SK-N-SH treated with all-trans-retinoic acid at 6 μM for 48 hours (cell line): ENCODE results near the gene CCDC187.

Experiments used
- ATAC-seq: fragments of 200-7000 bp; cut with Tn5 transposase; 3 replicates; pipeline ENCODE4 v1.9.1; 2020; ENCODE audit warnings: mild to moderate bottlenecking, moderate library complexity
- ARNTL ChIP-seq: fragments of 450-650 bp; formaldehyde crosslinking; IDR thresholded peaks from 2 replicates; pipeline ENCODE4 v1.5.0; 2020; ENCODE audit warnings: low read depth, mild to moderate bottlenecking, moderate library complexity, borderline replicate concordance
- BACH2 ChIP-seq: fragments of 250-450 bp; sonication (Bioruptor Pico); IDR thresholded peaks from 2 replicates; pipeline ENCODE4 v1.9.0; 2021; ENCODE audit warnings: mild to moderate bottlenecking, borderline replicate concordance
- CREB5 ChIP-seq: fragments of 250-450 bp; sonication (Bioruptor Pico); IDR thresholded peaks from 2 replicates; pipeline ENCODE4 v1.5.1; 2020; ENCODE audit warnings: low read depth, mild to moderate bottlenecking, moderate library complexity
- CSDC2 ChIP-seq: fragments of 250-450 bp; sonication (Bioruptor Pico); IDR thresholded peaks from 2 replicates; pipeline ENCODE4 v1.5.0; 2020; ENCODE audit warnings: mild to moderate bottlenecking, moderate library complexity
- CSRNP3 ChIP-seq: fragments of 250-450 bp; sonication (Bioruptor Pico); IDR thresholded peaks from 2 replicates; pipeline ENCODE4 v1.5.1; 2021; ENCODE audit warnings: mild to moderate bottlenecking, moderate library complexity
- ESRRG ChIP-seq: fragments of 250-450 bp; sonication (Bioruptor Pico); IDR thresholded peaks from 2 replicates; pipeline ENCODE4 v1.6.1; 2021; ENCODE audit warnings: mild to moderate bottlenecking
- GLIS3 ChIP-seq: fragments of 250-450 bp; sonication (Bioruptor Pico); IDR thresholded peaks from 2 replicates; pipeline ENCODE4 v1.5.0; 2020; ENCODE audit warnings: mild to moderate bottlenecking, moderate library complexity
- ISL1 ChIP-seq: fragments of 250-450 bp; sonication (Bioruptor Pico); IDR thresholded peaks from 2 replicates; pipeline ENCODE4 v2.1.2; 2022; ENCODE audit warnings: mild to moderate bottlenecking, moderate library complexity
- OSR1 ChIP-seq: fragments of 250-450 bp; sonication (Bioruptor Pico); IDR thresholded peaks from 2 replicates; pipeline ENCODE4 v1.8.0; 2022; ENCODE audit warnings: moderate library complexity, mild to moderate bottlenecking, inconsistent platforms
- PATZ1 ChIP-seq: fragments of 250-450 bp; sonication (Bioruptor Pico); IDR thresholded peaks from 2 replicates; pipeline ENCODE4 v1.8.0; 2020; ENCODE audit warnings: mild to moderate bottlenecking, moderate library complexity, borderline replicate concordance
- PPARA ChIP-seq: fragments of 250-450 bp; sonication (Bioruptor Pico); IDR thresholded peaks from 2 replicates; pipeline ENCODE4 v1.5.0; 2020; ENCODE audit warnings: mild to moderate bottlenecking, borderline replicate concordance
- RARB ChIP-seq: fragments of 250-450 bp; sonication (Bioruptor Pico); IDR thresholded peaks from 2 replicates; pipeline ENCODE4 v1.8.0; 2021; ENCODE audit warnings: mild to moderate bottlenecking, moderate library complexity
- SNAI2 ChIP-seq: fragments of 250-450 bp; sonication (Bioruptor Pico); IDR thresholded peaks from 2 replicates; pipeline ENCODE4 v1.5.0; 2020; ENCODE audit warnings: mild to moderate bottlenecking, moderate library complexity
- TCF4 ChIP-seq: fragments of 250-450 bp; sonication (Bioruptor Pico); IDR thresholded peaks from 2 replicates; pipeline ENCODE4 v1.8.0; 2021; ENCODE audit warnings: mild to moderate bottlenecking, moderate library complexity, borderline replicate concordance
- TOX ChIP-seq: fragments of 250-450 bp; sonication (Bioruptor Pico); IDR thresholded peaks from 2 replicates; pipeline ENCODE4 v1.8.0; 2021; ENCODE audit warnings: mild to moderate bottlenecking, moderate library complexity, borderline replicate concordance
- TSHZ2 ChIP-seq: fragments of 250-450 bp; sonication (Bioruptor Pico); IDR thresholded peaks from 2 replicates; pipeline ENCODE4 v1.5.0; 2020; ENCODE audit warnings: mild to moderate bottlenecking, moderate library complexity
- ZC3H10 ChIP-seq: fragments of 250-450 bp; sonication (Bioruptor Pico); IDR thresholded peaks from 2 replicates; pipeline ENCODE4 v1.5.1; 2021; ENCODE audit warnings: mild to moderate bottlenecking, moderate library complexity
- ZFP3 ChIP-seq: fragments of 250-450 bp; sonication (Bioruptor Pico); IDR thresholded peaks from 2 replicates; pipeline ENCODE4 v1.5.0; 2020; ENCODE audit warnings: mild to moderate bottlenecking, moderate library complexity
- ZFP30 ChIP-seq: fragments of 450-650 bp; formaldehyde crosslinking; IDR thresholded peaks from 2 replicates; pipeline ENCODE4 v1.5.0; 2022; ENCODE audit warnings: mild to moderate bottlenecking, moderate library complexity
- ZNF565 ChIP-seq: fragments of 450-650 bp; formaldehyde crosslinking; conservative IDR thresholded peaks from 2 replicates; pipeline ENCODE4 v1.5.0; 2020; ENCODE audit warnings: low read depth, mild to moderate bottlenecking, moderate library complexity
- ZNF8 ChIP-seq: fragments of 450-650 bp; formaldehyde crosslinking; IDR thresholded peaks from 2 replicates; pipeline ENCODE4 v1.5.0; 2020; ENCODE audit warnings: mild to moderate bottlenecking, moderate library complexity

Gene CCDC187

GRCh38 chr9:136202454-136203407 lies 101.2 kb downstream of the CCDC187 start:
- no peak for ATAC-seq
- no peak for TF ChIP-seq PPARA (CRISPR knock-in tag)
- no peak for TF ChIP-seq RARB (CRISPR knock-in tag)

GRCh38 chr9:136201609-136202453 lies 102.1 kb downstream of the CCDC187 start:
- peak; percentile 67 for ATAC-seq

GRCh38 chr9:136201174-136201573 lies 102.7 kb downstream of the CCDC187 start:
- no peak for ATAC-seq
- no peak for TF ChIP-seq ZFP3 (CRISPR knock-in tag)

More at GRCh38 chr9:136201609-136202453, 102.1 kb downstream of the CCDC187 start:
- no peak for TF ChIP-seq BACH2 (CRISPR knock-in tag)
- no peak for TF ChIP-seq GLIS3 (CRISPR knock-in tag)
- TF ChIP-seq TCF4 (CRISPR knock-in tag), result no peak
- TF ChIP-seq ZNF8 (CRISPR knock-in tag), result no peak
- TF ChIP-seq ZFP3 (CRISPR knock-in tag), result no peak
- TF ChIP-seq RARB (CRISPR knock-in tag), result no peak
- no peak for TF ChIP-seq PATZ1 (CRISPR knock-in tag)
- no peak for TF ChIP-seq SNAI2 (CRISPR knock-in tag)
- no peak for TF ChIP-seq CSRNP3
- no peak for TF ChIP-seq PPARA (CRISPR knock-in tag)
- no peak for TF ChIP-seq OSR1 (CRISPR knock-in tag)
- no peak for TF ChIP-seq ISL1 (CRISPR knock-in tag)
- no peak for TF ChIP-seq TOX
- no peak for TF ChIP-seq CREB5 (CRISPR knock-in tag)
- TF ChIP-seq ZNF565 (CRISPR knock-in tag), result no peak
- no peak for TF ChIP-seq ZFP30 (CRISPR knock-in tag)

- ATAC-seq, result no peak
- TF ChIP-seq TSHZ2 (CRISPR knock-in tag) (no peak), OSR1 (CRISPR knock-in tag) (no peak), TOX (no peak), ZC3H10 (CRISPR knock-in tag) (no peak), CSRNP3 (no peak), TCF4 (CRISPR knock-in tag) (no peak), GLIS3 (CRISPR knock-in tag) (no peak), ARNTL (CRISPR knock-in tag) (no peak), ZFP30 (CRISPR knock-in tag) (no peak), PPARA (CRISPR knock-in tag) (no peak), RARB (CRISPR knock-in tag) (no peak), PATZ1 (CRISPR knock-in tag) (no peak), ZFP3 (CRISPR knock-in tag) (no peak), CSDC2 (no peak), ISL1 (CRISPR knock-in tag) (no peak), BACH2 (CRISPR knock-in tag) (no peak), ESRRG (CRISPR knock-in tag) (no peak), ZNF8 (CRISPR knock-in tag) (no peak), ZNF565 (CRISPR knock-in tag) (no peak)
These were observed 103.5 kb downstream of the CCDC187 start for GRCh38 chr9:136200424-136200823.
